Stimulated activated CD4-positive, alpha-beta T cell treated with anti-CD3 and anti-CD28 coated beads, Interleukin-15, amount 100 ng/mL, for 48 hours (primary cell): ENCODE measurements around the gene STAMBP.
A peak's percentile ranks its signal among the peaks of the same experiment; 100 is the strongest.
"Not testable (repeated sequence)": the region's sequence is repeated elsewhere in the genome, so short reads cannot be mapped to it uniquely, and the experiment has no call there.

Experiments
- DNase-seq, 2 donors: peaks; one replicate each; pipeline ENCODE4 v3.0.0-alpha.2; 2020; ENCODE audit warnings: low read depth in 2 of 2

STAMBP gene

DNA sequence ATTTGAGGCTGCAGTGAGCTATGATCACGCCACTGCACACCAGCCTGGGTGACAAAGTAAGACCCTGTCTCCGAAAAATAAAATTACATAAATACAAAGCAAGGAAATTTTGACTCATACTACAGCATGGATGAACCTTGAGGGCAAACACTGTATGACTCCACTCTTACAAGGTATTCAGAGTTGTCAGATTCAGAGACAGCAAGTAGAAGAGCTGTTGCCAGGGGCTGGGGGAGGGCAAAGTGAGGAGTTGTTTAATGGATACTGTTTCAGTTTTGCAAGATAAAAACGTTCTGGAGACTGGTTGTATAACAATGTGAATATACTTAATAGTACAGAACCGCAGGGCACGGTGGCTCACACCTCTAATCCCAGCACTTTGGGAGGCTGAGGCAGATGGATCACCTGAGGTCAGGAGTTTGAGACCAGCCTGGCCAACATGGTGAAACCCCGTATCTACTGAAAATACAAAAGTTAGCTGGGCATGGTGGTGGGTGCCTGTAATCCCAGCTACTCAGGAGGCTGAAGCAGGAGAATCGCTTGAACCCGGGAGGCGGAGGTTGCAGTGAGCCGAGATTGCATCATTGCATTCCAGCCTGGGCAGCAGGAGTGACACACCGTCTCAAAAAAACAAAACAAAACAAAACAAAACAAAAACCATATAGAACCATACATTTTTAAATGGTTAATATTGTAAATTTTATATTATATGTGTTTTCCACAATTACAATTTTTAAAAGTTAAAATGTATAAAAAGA lies 59.0 kb downstream of the STAMBP start:
- DNase-seq = not testable (repeated sequence)

DNA sequence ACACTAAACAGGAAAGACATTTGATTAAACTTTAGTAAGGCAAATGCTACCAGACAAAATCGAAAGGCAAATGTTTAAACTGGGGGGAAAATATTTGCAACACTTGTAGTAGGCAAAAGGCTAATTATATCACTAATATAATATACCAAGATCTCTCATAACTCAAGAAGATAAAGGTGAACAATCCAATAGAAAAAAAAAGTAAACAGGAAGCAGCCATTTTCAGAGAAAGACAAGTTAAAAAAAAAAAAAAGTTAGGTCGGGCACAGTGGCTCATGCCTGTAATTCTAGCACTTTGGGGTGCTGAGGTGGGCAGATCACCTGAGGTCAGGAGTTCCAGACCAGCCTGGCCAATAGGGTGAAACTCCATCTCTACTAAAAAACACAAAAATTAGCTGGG lies 59.6 kb downstream of the STAMBP start:
- no peak for DNase-seq

DNA sequence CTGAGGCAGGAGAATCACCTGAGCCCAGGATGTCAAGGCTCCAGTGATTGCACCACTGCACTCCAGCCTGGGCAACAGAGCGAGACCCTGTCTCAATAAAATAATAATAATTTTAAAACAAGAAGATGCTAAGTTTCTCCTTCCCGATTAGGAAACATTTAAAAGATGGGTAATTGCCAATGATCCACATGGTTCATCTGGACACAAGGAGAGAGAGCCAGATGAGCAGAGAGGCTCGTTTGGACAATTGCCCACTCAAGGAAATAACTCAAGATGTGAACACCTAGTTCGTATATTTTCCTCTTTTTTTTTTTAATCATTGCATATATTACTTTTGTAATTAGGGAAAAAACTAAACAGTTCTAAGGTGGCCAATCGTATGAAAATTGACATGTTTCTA lies 60.4 kb downstream of the STAMBP start:
- no peak for DNase-seq

DNA sequence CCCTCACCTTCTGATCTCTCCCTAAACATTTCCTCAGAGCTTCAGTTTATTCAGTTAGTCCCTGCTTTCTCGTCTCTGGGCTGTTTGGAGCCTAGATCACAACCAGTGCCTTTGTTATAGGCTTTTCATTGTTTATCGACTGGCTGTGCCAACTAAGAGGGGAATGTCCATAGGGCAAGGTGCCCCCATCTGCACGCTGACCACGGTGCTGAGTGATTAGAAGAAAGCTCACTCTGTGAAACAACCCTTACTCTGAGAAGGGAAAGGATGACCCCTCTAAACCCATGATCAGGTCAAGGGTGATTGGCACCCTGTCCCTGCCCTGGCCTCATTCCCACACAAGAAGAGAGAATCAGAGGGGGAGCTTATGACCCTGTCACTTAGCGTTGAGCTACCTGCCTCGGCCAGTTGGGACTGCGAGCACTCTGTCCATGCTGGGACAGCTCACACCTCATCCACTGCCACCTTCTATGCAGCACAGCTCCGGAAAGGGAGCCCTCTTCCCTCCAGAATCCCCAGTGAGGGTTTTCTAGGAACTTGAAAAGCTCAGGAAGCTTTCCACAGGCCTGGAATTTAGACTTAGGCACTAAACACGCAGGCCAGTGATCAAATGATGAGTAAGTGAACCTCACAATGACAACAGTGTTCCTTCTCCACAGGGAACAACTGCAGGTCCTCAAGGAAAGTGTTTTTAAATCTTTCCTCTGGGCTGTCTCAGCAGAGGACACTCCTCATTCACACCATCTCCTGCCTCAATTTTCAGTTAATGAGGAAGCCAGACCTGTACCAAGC lies 61.7 kb downstream of the STAMBP start:
- DNase-seq = no peak

- no peak for DNase-seq
Observed at GRCh38 chr2:73891276-73891901, 62.6 kb downstream of the STAMBP start.

- no peak for DNase-seq
Observed at GRCh38 chr2:73892631-73893329, 64.0 kb downstream of the STAMBP start, which contains the start of gene ACTG2. TSS of gene ACTG2 (plus strand) at chr2:73893008. CDS start at chr2:73901312, 8,304 bp downstream.

- DNase-seq = no peak
Observed at GRCh38 chr2:73893764-73894474, 65.2 kb downstream of the STAMBP start.

DNA sequence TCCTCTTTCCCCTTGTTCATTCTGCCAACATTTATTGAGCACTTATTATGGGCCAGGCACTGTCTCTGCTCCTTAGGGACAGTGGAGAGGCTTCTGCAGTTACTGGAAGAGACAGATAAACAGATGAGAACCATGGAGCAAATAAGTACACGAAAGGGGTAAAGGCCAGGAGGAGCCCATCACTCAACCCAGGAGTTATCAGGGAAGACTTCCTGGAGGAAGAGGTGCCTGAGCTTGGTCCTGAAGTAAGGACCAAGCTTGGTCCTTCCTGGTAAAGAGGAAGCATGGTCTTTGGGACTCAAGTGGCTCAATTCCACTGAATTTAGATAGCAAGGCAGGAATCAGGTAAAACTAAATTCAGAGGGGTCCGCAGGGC lies 65.7 kb downstream of the STAMBP start:
- no peak for DNase-seq

DNA sequence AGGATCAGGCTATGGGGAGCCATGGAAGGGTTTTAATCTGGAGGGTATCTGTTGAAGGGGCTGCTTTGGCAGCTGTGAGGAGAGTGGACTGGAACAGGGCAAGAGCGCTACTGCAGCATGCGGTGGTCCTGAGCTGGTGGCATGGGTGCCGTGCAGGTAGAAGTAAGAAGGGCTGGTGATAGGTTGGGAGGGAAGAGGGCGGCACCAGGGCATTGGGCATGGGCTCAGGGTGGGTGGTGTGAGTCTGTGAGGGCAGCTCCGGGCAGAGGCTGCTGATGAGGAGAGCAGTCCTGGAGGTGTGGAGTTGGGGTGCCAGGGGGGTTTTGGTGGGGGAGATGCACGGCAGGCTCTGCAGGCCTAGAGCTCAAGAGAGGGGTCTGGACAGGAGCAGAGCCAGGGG lies 66.1 kb downstream of the STAMBP start:
- DNase-seq = no peak

DNA sequence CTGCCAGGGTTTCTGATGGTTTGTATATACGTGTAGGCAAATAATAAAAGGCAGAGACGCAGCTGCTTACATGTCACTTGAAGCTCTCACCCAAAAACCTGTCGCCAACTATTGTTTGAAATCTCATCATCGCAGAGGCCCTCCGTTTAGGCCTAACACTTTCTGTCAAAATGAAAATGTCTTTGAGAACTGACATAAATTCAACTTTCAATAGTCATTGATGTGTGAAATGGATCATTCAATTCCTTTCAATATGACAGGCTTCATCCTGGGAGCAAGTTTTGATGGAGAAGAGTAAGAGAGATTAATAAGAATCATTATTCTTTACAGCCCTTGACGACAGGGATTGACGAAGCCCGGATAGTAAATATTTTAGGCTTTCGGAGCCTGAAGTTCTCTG lies 66.7 kb downstream of the STAMBP start:
- no peak for DNase-seq

DNA sequence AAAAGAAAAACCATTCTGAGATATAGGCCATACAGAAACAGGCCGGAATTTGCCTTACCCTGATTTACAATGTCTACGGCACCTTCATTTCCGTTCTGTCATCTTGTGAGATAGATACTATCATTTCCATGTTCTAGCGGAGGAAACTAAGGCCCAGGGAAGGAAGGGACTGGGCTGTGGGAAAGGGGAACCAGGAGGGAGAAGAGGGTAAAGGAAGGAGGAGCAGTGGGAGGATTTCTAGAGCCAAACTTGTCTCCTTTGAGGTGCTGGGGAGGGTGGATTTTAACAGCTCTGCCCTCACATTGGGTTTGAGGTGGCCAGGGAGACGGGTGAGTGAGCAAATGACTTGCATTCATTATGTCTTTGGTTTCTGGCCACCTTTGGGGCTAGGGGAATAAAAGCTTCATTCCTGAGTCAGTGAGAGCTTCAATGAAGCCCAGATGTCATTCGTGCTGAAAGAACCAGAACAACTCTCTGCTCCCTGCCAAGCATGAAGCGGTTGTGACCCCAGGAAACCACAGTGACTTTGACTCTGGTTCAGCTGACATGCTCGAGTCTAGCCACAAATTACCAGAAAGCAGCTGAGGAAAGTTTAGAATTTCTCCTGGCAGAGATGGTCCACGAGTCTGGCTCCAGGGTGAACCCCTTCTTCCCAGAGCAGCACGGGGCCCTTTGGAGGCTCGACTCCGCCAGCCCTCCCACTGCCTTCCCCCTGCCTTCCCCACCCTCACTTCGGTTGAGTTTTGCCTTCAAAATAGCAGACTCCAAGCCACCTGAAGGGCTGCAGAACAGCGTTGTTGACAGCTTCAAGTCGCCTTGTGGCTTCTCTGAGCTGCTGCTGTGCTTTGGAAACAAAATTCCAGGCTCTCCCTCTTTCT lies 67.8 kb downstream of the STAMBP start:
- peak; percentile 15 to 28 for DNase-seq

DNA sequence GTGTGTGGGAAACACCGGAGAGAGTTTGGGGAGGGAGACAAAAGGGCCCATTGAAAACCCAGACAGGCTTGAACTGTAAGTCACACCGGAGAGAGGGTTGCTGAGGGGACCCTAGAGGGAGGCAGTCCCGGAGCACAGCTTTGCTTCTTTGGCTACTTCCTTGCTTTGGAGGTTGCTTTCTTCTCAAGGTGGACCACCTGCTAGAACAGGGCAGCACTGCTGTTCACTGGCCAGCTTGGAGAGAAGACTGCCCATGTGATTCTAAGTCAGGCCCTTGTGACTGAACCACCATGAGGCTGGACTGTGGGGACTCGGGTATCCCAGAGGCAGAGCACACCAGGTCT lies 68.5 kb downstream of the STAMBP start:
- no peak for DNase-seq

DNA sequence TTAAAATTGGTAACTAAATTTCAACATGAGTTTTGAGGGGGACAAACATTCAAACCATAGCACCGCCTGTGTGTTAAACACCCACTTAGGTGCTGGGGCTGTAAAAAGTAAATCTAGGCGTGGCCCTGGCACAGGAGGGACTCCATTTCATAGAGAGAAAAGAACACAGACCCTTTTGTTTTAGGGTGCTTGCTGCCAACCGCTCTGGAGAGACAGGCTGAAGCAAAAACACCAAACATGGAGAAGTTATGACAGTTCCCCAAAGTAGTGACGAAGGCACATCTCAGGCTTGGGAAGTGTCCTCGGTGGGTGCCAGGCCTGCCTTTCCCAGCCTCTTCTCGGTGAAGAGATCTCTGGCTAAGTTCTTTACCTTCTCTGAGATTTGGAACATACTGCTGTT lies 69.2 kb downstream of the STAMBP start:
- DNase-seq = no peak

- no peak for DNase-seq
Observed at GRCh38 chr2:73899801-73900336, 71.1 kb downstream of the STAMBP start.

DNA sequence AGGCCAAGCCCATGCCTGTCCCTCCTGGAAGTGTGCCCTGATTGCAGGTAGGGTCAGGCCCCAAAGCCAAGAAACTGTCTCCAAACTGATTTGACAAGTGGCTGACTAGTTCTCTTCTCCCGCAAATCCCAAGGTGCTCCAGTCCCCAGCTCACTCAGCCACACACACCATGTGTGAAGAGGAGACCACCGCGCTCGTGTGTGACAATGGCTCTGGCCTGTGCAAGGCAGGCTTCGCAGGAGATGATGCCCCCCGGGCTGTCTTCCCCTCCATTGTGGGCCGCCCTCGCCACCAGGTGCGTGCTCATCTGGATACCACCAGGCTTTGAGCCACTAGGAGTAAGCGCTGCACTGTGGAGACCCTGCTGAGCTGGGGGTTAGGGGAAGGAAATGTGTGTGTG lies 72.4 kb downstream of the STAMBP start:
- DNase-seq = no peak

DNA sequence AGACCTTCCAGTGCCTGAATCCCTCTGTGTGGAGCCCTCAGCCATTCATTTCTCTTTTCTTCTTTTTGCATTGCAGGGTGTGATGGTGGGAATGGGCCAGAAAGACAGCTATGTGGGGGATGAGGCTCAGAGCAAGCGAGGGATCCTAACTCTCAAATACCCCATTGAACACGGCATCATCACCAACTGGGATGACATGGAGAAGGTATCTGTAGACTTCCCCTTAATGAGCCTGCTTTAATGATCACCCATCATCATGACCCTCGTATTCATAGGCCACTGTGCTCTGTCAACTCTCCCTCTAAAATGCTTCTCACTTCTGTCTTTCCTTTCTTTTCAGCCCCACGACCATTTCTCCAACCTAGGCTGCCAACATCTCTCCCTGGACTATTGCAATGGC lies 73.5 kb downstream of the STAMBP start:
- no peak for DNase-seq

- no peak for DNase-seq
Observed at GRCh38 chr2:73903313-73903712, 74.6 kb downstream of the STAMBP start.

DNA sequence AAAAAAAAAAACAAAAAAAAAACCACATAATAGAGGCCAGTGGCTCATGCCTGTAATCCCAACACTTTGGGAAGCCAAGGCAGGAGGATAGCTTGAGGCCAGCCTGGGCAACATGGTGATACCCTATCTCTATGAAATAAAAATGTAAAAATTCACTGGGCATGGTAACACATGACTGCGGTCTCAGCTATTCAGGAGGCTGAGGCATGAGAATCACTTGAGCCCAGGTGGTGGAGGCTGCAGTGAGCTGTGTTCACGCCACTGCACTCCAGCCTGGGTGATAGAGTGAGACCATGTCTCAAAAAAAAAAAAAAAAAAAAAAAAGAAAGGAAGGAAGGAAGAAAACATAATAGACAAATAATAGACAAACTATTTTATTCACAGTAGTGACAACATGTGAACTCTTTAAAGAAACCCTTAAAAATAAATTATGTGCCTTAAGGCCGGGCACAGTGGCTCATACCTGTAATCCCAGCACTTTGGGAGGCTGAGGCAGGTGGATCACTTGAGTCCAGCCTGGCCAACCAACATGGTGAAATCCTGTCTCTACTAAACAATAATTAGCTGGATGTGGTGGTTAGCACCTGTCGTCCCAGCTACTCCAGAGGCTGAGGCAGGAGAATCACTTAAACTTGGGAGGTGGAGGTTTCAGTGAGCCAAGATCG lies 75.3 kb downstream of the STAMBP start:
- DNase-seq = not testable (repeated sequence)

GRCh38 chr2:73904952-73905351 lies 76.2 kb downstream of the STAMBP start:
- no peak for DNase-seq
